CD8-positive, alpha-beta memory T cell (primary cell): Measurements from ENCODE around the gene C5orf15. TPM values are rescaled to one million over a fixed set of nuclear protein-coding genes. Genes with fewer than 3 reads are reported as not detected.
"Not testable (repeated sequence)": the region's sequence is repeated elsewhere in the genome, so short reads cannot be mapped to it uniquely, and the experiment has no call there.

Source experiments
- CTCF ChIA-PET: fragments of 350-600 bp; sonication (Branson Sonifier 250); formaldehyde crosslinking; loops from one replicate; lab custom pipeline; 2021; ENCODE audit warnings: antibody characterized with exemption; lab: Charles Lee
- POLR2A ChIA-PET: fragments of 350-600 bp; sonication (Branson Sonifier 250); formaldehyde crosslinking; loops from one replicate; lab custom pipeline; 2021; ENCODE audit warnings: antibody characterized with exemption; lab: Charles Lee
- DNase-seq, 5 donors: peaks; one replicate each; pipeline versions ENCODE4 v3.0.0 to v3.0.0-alpha.2; 2020 to 2022; ENCODE audit warnings: mixed read lengths in 1 of 5
- H3K27ac ChIP-seq: one replicate; pipeline ENCODE4 v1.7.0; 2013; ENCODE audit warnings: low read depth, mild to moderate bottlenecking, low read length, moderate library complexity
- H3K27me3 ChIP-seq: 2 replicates; pipeline ENCODE4 v1.7.0; 2013; ENCODE audit warnings: low read length, mild to moderate bottlenecking; ENCODE audit not compliant: insufficient read depth, poor library complexity, severe bottlenecking
- H3K36me3 ChIP-seq: 2 replicates; pipeline ENCODE4 v1.7.0; 2013; ENCODE audit warnings: mild to moderate bottlenecking, low read length, moderate library complexity; ENCODE audit not compliant: insufficient read depth
- H3K4me1 ChIP-seq: 2 replicates; pipeline ENCODE4 v1.7.0; 2013; ENCODE audit warnings: mild to moderate bottlenecking, low read length, moderate library complexity; ENCODE audit not compliant: insufficient read depth
- H3K4me3 ChIP-seq: 2 replicates; pipeline ENCODE4 v1.7.0; 2013; ENCODE audit warnings: mild to moderate bottlenecking, low read length
- H3K9me3 ChIP-seq: 2 replicates; pipeline ENCODE4 v1.7.0; 2013; ENCODE audit warnings: mild to moderate bottlenecking, low read length
- H3K27ac Mint-ChIP-seq, 8 donors: one replicate each; pipeline ENCODE4 v1.8.0; 2020 to 2021; ENCODE audit warnings: mixed read lengths in 8 of 8, mild to moderate bottlenecking in 6 of 8, inconsistent platforms in 3 of 8, moderate library complexity in 3 of 8
- H3K27me3 Mint-ChIP-seq, 2 donors: one replicate each; pipeline ENCODE4 v1.8.0; 2020 to 2021; ENCODE audit warnings: mixed read lengths in 2 of 2, mild to moderate bottlenecking in 1 of 2, moderate library complexity in 1 of 2
- H3K36me3 Mint-ChIP-seq, 3 donors: one replicate each; pipeline ENCODE4 v1.8.0; 2020 to 2021; ENCODE audit warnings: mixed read lengths in 3 of 3, inconsistent platforms in 1 of 3, mild to moderate bottlenecking in 1 of 3
- H3K4me1 Mint-ChIP-seq, 3 donors: one replicate each; pipeline ENCODE4 v1.8.0; 2020 to 2021; ENCODE audit warnings: mixed read lengths in 3 of 3, inconsistent platforms in 1 of 3, mild to moderate bottlenecking in 1 of 3
- H3K4me3 Mint-ChIP-seq, 7 donors: one replicate each; pipeline ENCODE4 v1.8.0; 2020 to 2021; ENCODE audit warnings: mixed read lengths in 7 of 7, mild to moderate bottlenecking in 6 of 7, moderate library complexity in 4 of 7, inconsistent platforms in 2 of 7
- H3K9me3 Mint-ChIP-seq, 5 donors: one replicate each; pipeline ENCODE4 v1.8.0; 2020 to 2022; ENCODE audit warnings: mixed read lengths in 5 of 5, mild to moderate bottlenecking in 3 of 5, moderate library complexity in 2 of 5, inconsistent platforms in 1 of 5
- polyA plus RNA-seq: library from polyadenylated mRNA; unstranded; fragments of 300-500 nt; fragmentation: Illumina TruSeq; gene quantifications from one replicate; pipeline ENCODE4 v1.2.3, GENCODE V29; 2021
- total RNA-seq, 2 experiments: library from RNA; stranded (reverse); gene quantifications; one replicate each; pipeline ENCODE4 v1.2.3, GENCODE V29; 2021

C5orf15 gene
- total and polyA plus RNA-seq, 3 experiments from 2014 or later, result 21.7 to 25.4 (median 21.8) TPM

DNA sequence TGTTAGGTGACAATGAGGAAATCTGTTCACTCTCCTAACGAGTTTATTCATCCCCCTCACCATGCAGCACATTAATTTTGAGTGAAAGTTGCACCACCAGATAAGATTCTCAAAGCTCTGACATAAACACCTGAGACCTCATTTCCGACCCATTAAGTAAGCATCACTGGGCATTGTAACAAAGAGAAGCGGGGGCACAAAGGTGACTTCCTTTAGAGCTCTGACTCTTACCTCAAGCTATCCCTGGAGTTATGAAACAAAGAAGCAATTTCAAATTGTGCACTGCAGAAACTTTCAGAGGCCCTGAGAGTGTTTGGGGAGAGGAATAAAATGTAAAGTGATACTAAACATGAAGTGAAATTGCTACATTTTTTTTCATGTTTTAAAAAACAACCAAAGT lies 29.5 kb downstream of the C5orf15 start:
- Mint-ChIP-seq H3K27ac (peak overlapping the region in 1 of 8 donors; percentile 23), H3K9me3 (no peaks in the 10 kb centered on the region), H3K4me1 (no peaks in the 10 kb centered on the region), H3K36me3 (no peaks in the 10 kb centered on the region), H3K4me3 (no peak overlapping the region), H3K27me3 (peaks cover 0 to 3% of the 10 kb centered on the region in 2 donors)
- no peaks in the 10 kb centered on the region for H3K36me3 ChIP-seq
- DNase-seq, result no peak
- ChIA-PET CTCF (no interaction called here), POLR2A (no interaction called here)
- H3K27me3 ChIP-seq, result no peaks in the 10 kb centered on the region
- peak overlapping the region; percentile 28 for H3K27ac ChIP-seq
- no peak overlapping the region for H3K4me3 ChIP-seq
- H3K9me3 ChIP-seq, result no peaks in the 10 kb centered on the region
- H3K4me1 ChIP-seq, result no peaks in the 10 kb centered on the region

DNA sequence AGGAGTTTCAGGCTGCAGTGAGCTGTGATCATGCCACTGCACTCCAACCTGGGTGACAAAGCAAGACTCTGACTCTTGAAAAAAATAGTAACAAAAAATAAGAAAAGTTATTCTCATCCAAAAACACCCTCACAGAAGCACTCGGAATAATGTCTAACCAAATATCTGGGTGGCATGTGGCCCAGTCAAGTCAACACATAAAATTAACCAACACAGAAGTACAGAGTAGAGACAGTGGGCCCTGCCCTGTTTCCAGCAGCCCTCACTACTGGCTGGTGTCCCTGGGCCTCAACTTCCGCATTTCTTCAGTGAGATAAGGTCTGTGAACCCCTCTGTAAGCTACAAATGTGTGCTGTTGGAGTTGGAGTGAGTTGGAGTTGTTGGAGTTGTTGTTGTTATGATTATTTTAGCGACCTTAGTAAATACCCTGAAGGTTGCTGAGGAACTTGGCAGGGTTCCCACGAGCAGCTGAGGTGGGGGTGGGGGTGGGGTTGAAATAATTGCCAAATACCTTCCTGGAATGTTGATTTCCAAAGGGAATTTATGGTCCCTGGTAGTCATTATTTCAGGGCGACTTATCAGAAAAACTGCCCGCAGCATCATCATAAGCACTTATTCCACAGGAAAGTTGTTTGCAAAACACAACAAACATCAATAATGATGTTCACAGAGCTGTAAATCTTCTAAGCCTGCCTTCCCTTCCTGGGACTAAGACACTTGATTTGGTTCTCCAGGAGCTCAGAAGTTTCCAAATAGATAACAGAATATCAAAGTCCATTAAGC lies 30.2 kb downstream of the C5orf15 start:
- H3K9me3 ChIP-seq, result no peaks in the 10 kb centered on the region
- peak overlapping the region; percentile 64 for H3K27ac ChIP-seq
- H3K27me3 ChIP-seq, result no peaks in the 10 kb centered on the region
- no peak overlapping the region for H3K4me3 Mint-ChIP-seq
- no peaks in the 10 kb centered on the region for H3K4me1 Mint-ChIP-seq
- H3K36me3 Mint-ChIP-seq, result no peaks in the 10 kb centered on the region
- no peaks in the 10 kb centered on the region for H3K4me1 ChIP-seq
- no peak overlapping the region for H3K27ac Mint-ChIP-seq
- no peak overlapping the region for H3K4me3 ChIP-seq
- CTCF ChIA-PET, result no interaction called here
- POLR2A ChIA-PET, result no interaction called here
- H3K36me3 ChIP-seq, result no peaks in the 10 kb centered on the region
- H3K9me3 Mint-ChIP-seq, result no peaks in the 10 kb centered on the region
- H3K27me3 Mint-ChIP-seq, result no peaks in the 10 kb centered on the region
- no peak for DNase-seq

DNA sequence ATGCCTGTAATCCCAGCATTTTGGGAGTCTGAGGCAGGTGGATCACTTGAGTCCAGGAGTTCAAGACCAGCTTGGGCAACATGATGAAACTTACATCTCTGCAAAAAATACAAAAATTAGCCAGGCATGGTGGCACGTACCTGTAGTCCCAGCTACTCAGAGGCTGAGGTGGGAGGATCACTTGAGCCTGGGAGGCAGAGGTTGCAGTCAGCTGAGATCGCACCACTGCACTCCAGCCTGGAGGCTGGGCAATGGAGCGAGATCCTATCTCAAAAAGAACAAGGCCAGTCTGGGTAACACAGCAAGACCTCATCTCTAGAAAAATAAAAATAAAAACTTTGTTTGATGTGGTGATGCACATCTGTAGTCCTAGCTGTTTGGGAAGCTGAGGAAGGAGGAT lies 30.8 kb downstream of the C5orf15 start:
- H3K4me3 ChIP-seq, H3K9me3 ChIP-seq, H3K27me3 Mint-ChIP-seq, H3K36me3 Mint-ChIP-seq, H3K9me3 Mint-ChIP-seq, H3K36me3 ChIP-seq, H3K4me3 Mint-ChIP-seq, CTCF ChIA-PET, H3K4me1 Mint-ChIP-seq, POLR2A ChIA-PET, H3K4me1 ChIP-seq, H3K27ac Mint-ChIP-seq, H3K27me3 ChIP-seq, DNase-seq: not testable (repeated sequence)
- peak overlapping the region; percentile 64 for H3K27ac ChIP-seq

DNA sequence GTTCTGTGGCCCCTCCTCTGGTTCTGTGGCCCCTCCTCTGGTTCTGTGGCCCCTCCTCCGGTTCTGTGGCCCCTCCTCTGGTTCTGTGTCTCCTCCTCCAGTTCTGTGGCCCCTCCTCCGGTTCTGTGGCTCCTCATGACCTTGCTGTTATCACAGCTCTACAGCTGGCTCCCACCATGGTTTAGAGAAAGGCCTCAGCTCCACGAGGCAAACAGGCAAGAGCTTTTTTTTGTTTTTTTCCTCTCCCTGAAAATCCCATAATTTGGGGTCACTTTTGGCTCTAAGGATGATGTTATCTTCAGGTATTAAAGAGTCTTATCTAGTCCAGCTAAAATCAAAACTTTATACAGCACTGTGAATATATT lies 31.8 kb downstream of the C5orf15 start:
- H3K9me3 Mint-ChIP-seq, result no peaks in the 10 kb centered on the region
- no peak overlapping the region for H3K4me3 Mint-ChIP-seq
- H3K27ac Mint-ChIP-seq, result no peak overlapping the region
- POLR2A ChIA-PET, result no interaction called here
- Histone ChIP-seq H3K9me3 (no peaks in the 10 kb centered on the region), H3K36me3 (no peaks in the 10 kb centered on the region), H3K27ac (peak overlapping the region; percentile 64), H3K4me3 (no peak overlapping the region), H3K4me1 (no peaks in the 10 kb centered on the region), H3K27me3 (no peaks in the 10 kb centered on the region)
- H3K36me3 Mint-ChIP-seq, result no peaks in the 10 kb centered on the region
- no peaks in the 10 kb centered on the region for H3K27me3 Mint-ChIP-seq
- no peak for DNase-seq
- CTCF ChIA-PET, result no interaction called here
- H3K4me1 Mint-ChIP-seq, result peaks cover 0 to under 1% (median 0%) of the 10 kb centered on the region in 3 donors

DNA sequence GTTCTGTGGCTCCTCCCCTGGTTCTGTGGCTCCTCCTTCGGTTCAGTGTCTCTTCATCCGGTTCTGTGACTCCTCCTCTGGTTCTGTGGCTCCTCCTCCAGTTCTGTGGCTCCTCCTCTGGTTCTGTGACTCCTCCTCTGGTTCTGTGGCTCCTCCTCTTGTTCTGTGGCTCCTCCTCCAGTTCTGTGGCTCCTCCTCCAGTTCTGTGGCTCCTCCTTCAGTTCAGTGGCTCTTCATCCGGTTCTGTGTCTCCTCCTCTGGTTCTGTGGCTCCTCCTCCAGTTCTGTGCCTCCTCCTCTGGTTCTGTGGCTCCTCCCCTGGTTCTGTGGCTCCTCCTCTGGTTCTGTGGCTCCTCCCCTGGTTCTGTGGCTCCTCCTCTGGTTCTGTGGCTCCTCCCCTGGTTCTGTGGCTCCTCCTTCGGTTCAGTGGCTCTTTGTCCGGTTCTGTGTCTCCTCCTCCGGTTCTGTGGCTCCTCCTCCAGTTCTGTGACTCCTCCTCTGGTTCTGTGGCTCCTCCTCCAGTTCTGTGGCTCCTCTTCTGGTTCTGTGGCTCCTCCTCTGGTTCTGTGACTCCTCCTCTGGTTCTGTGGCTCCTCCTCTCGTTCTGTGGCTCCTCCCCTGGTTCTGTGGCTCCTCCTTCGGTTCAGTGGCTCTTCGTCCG lies 32.3 kb downstream of the C5orf15 start:
- H3K27ac Mint-ChIP-seq, H3K36me3 Mint-ChIP-seq, H3K36me3 ChIP-seq, H3K9me3 Mint-ChIP-seq, H3K4me3 ChIP-seq, H3K27ac ChIP-seq, POLR2A ChIA-PET, H3K4me1 Mint-ChIP-seq, H3K9me3 ChIP-seq, H3K4me3 Mint-ChIP-seq, DNase-seq, CTCF ChIA-PET, H3K27me3 Mint-ChIP-seq, H3K27me3 ChIP-seq, H3K4me1 ChIP-seq: not testable (repeated sequence)

DNA sequence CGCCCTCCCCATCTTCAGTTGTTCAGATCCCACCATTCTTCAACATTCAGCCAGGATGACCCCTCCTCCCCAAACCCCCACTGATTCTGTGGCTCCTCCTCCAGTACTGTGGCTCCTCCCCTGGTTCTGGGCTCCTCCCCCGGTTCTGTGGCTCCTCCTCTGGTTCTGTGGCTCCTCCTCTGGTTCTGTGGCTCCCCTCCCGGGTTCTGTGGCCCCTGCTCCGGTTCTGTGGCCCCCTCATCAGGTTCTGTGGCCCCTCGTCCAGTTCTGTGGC lies 32.8 kb downstream of the C5orf15 start:
- H3K36me3 Mint-ChIP-seq, result no peaks in the 10 kb centered on the region
- DNase-seq, result no peak
- CTCF ChIA-PET, result no interaction called here
- Histone ChIP-seq H3K4me3 (no peak overlapping the region), H3K27ac (no peak overlapping the region), H3K27me3 (no peaks in the 10 kb centered on the region), H3K4me1 (peaks cover 7% of the 10 kb centered on the region), H3K9me3 (no peaks in the 10 kb centered on the region), H3K36me3 (no peaks in the 10 kb centered on the region)
- peaks cover 5 to 10% (median 7%) of the 10 kb centered on the region in 3 donors for H3K4me1 Mint-ChIP-seq
- no peak overlapping the region for H3K4me3 Mint-ChIP-seq
- H3K27me3 Mint-ChIP-seq, result no peaks in the 10 kb centered on the region
- H3K27ac Mint-ChIP-seq, result no peak overlapping the region
- POLR2A ChIA-PET, result no interaction called here
- H3K9me3 Mint-ChIP-seq, result no peaks in the 10 kb centered on the region

DNA sequence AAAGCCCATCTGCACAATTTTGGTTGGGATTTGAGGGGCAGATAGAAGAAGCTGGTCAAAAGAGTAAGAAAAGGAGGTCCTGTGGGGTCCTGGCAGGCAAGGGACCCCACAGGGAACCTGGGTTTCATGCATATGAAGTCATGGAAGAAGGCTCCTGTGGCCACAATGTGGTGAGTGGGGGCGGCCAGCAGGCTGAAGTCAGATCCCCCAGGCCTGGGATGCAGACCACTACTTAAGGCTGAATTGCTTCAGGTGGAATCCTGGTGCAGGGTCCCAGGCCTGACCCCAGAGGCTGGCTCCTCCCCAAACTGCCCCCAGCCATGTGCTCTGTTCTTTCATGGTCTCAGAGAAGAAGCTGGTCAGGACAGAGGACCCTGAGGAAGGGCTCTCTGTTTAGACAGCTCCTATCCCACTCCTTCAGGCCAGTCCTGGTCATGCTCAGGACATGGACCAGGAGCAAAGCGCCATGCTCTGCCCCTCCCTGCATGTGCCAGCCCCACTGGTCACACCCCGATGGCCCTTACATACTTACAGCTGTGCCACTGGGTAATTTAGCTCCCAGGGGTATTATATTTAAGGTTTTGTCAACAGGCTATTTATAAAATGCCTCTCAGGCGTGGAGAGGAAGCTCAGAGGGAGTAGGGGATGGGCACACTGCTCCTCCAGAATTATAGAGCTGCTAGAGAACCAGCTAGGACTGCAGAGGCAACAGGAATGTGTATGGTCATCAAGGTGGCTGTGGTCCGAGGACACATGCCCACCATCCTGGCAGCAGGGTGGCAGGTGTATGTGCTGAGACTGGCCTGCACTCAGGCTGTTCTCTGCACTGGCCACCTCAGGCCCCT lies 33.4 kb downstream of the C5orf15 start:
- Histone ChIP-seq H3K9me3 (no peaks in the 10 kb centered on the region), H3K27ac (no peak overlapping the region), H3K4me1 (peaks cover 12% of the 10 kb centered on the region), H3K4me3 (no peak overlapping the region), H3K36me3 (no peaks in the 10 kb centered on the region), H3K27me3 (no peaks in the 10 kb centered on the region)
- CTCF ChIA-PET, result no interaction called here
- Mint-ChIP-seq H3K4me3 (no peak overlapping the region), H3K27me3 (no peaks in the 10 kb centered on the region), H3K27ac (no peak overlapping the region), H3K36me3 (no peaks in the 10 kb centered on the region), H3K4me1 (peaks cover 11 to 16% (median 13%) of the 10 kb centered on the region in 3 donors), H3K9me3 (no peaks in the 10 kb centered on the region)
- POLR2A ChIA-PET, result no interaction called here
- DNase-seq, result no peak

DNA sequence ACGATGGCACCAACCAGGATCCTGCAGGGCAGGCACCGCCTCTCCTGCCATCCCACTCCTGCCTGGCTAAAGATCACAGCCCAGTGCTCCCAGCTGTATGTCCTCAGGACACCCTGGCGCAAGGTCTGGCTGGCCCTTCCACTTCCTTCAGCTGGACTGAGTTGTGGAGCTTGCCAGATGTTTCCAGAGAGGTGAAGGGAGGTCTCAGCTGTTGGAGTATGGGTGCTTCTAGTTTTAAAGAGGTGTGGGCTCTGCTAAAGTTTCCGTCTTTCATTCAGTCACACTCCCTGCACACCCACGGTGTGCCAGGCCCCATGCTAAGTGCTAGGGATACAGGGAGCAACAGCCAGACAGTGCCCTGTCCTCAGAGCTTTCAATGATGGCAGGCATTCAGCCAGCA lies 34.1 kb downstream of the C5orf15 start:
- H3K4me3 ChIP-seq, result no peak overlapping the region
- ChIA-PET CTCF (no interaction called here), POLR2A (no interaction called here)
- no peaks in the 10 kb centered on the region for H3K27me3 Mint-ChIP-seq
- H3K36me3 Mint-ChIP-seq, result no peaks in the 10 kb centered on the region
- H3K4me1 Mint-ChIP-seq, result peaks cover 17 to 23% (median 19%) of the 10 kb centered on the region in 3 donors
- no peaks in the 10 kb centered on the region for H3K27me3 ChIP-seq
- no peak for DNase-seq
- H3K27ac ChIP-seq, result no peak overlapping the region
- H3K9me3 ChIP-seq, result no peaks in the 10 kb centered on the region
- H3K4me3 Mint-ChIP-seq, result no peak overlapping the region
- no peaks in the 10 kb centered on the region for H3K36me3 ChIP-seq
- H3K4me1 ChIP-seq, result peaks cover 18% of the 10 kb centered on the region
- no peaks in the 10 kb centered on the region for H3K9me3 Mint-ChIP-seq
- H3K27ac Mint-ChIP-seq, result no peak overlapping the region
